T-helper 1 cell (primary cell): ENCODE measurements around the gene COX4I1.
"Not testable (repeated sequence)": the region's sequence is repeated elsewhere in the genome, so short reads cannot be mapped to it uniquely, and the experiment has no call there.

Experiments
- DNase-seq, 5 donors: peaks; one replicate each; pipeline ENCODE4 v3.0.0-alpha.2; 2012 to 2020

COX4I1 gene

DNA sequence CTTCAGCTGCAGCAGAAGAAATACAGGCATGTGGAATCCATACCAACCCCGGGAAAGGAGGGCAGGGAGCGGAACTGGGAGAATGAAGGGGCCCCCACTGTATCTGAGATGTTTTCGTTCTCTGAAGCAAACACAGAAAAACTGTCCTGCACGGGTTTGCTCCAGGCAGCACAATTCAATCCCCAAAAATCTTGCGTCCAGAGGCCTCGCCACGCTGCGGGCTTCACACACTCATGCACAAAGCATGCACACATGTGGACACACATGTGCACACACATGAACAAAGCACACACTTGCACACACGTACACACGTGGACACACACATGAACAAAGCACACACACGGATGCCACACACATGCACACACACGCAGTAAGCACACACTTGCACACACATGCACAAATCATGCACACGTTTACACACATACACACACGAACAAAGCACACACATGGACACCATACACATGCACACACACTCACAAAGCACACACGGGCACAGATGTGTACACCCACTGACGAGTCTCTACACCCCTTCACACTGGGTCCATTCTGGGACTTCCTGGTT lies 27.3 kb downstream of the COX4I1 start:
- no peak for DNase-seq

DNA sequence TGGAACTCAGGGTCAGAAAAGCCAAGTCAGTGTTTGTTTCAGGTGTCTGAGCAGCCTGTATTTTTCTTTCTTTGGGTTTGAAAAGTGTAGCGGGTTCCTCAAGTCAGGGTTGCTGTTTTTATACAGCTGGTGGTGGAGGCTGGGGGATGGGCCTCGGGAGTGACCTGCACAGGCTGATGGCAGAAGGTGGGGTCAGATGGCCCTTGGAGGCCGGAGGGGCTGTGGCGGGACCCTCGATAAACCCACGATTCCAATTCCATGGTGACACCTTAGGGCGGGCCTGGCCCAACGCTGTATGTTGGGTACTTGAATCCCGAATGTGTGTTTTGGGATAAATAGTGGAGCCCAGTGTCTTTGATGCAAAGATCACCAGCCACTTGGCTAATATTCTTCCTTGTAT lies 28.7 kb downstream of the COX4I1 start:
- DNase-seq = no peak

DNA sequence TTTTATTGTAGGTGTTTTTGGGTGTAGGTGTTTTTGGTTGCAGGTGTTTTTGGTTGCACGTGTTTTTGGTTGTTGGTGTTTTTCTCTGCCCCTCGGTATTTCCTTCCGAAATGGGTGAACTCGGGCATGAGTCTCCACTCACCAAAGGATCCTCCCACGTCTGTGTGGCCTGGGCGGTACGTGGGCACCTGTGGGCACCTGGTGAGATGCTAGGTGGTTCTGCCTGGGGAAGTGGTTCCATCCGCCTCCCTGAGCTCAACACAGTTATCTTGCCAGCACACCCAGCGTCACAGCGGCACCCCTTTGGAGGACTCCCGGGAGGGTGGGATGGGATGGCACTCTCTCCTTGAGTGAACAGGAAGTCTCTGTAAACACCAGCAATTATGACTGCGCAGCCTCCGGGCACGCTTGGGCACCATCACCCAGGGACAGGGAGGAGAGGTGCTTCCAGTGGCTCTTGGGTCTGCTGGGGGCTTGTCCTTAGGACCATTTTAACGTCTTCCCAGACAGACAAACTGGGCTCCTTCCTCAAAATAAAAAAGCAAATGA lies 29.8 kb downstream of the COX4I1 start:
- no peak for DNase-seq

DNA sequence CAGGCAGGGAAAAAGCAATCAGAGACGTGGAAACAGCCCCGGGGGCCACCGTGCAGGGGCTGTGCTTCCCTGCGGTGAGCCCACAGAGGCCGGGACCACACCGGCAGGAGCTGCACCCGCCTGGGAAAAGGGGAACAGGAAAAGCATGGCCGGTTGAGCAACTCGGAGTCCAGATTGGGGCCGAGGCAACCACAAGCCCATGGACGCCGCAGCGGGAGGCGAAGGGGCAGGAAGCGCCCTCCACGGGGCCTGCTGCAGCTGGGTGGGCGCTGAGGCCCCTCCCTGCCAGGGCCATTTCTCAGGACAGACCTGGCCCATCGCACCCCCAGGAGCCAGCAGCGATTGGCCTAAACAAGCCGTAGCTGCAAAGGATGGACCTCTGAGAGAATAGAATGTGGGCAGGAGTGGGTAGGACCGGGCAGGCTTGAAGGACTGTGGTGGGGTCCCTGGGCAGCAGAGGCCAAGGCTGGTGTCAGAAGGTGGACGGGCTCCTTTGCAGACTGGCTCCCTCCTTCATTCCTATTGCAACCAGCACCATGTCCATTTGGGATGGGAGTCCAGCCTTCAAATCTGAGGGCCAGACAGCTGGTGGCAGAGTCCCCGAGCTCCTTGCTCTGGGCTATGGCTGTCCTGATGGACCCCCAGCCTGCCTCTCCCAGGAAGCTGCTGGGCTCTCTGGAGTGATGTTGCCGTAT lies 30.4 kb downstream of the COX4I1 start:
- DNase-seq = no peak

DNA sequence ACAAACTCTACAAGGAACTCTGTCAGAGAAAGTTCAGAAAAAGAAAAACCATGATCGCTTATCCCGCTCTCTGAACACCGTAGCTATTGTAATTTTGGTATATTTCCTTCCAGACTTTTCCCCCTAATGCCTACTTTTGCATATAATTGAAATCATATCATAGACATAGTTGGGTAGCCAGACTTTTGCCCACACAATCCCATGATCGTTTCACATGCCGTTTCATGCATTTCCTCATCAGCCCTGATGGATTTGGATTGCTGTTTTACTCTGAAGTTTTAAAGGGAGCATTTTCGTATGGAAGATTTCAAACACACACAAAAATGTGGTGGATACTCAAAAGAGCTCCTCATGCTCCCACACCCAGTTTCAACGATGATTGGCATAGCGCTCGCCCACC lies 31.3 kb downstream of the COX4I1 start:
- DNase-seq = no peak

GRCh38 chr16:85832570-85833218 lies 33.2 kb downstream of the COX4I1 start:
- DNase-seq = no peak

DNA sequence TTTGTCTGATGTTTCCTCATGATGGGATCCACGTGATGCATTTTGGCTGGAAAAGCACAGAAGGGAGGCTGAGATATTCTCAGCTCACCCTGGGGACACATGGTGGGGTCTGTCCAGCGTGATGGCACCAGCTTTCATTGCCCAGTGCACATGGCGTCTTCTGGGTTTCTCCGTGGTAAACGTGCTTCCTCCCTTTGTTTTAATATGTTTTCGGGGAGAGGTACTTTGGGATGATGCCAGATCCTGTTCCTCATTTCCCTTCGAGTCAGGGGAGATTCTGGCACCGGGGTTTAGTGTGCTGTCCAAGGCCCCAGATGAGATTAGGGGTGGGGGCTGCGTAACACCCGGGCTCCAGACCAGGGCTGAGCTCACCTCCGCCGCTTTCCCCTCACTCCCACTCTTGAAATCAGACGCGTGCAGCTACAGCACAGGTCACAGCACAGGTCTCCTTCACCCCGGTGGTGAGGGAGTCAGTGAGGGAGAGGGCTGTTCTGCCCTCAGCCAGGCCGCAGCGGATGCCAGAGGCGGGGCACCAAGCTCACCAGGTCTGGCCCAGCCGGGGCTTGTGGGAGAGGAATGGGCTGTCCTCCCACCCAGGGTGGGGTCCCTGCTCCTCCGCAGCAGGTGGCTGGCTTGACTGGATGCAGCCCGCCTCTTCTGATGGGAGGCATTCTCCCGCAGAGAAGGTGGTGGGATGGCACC lies 33.9 kb downstream of the COX4I1 start:
- no peak for DNase-seq

- DNase-seq = no peak
Observed at GRCh38 chr16:85834741-85835140, 35.2 kb downstream of the COX4I1 start.

DNA sequence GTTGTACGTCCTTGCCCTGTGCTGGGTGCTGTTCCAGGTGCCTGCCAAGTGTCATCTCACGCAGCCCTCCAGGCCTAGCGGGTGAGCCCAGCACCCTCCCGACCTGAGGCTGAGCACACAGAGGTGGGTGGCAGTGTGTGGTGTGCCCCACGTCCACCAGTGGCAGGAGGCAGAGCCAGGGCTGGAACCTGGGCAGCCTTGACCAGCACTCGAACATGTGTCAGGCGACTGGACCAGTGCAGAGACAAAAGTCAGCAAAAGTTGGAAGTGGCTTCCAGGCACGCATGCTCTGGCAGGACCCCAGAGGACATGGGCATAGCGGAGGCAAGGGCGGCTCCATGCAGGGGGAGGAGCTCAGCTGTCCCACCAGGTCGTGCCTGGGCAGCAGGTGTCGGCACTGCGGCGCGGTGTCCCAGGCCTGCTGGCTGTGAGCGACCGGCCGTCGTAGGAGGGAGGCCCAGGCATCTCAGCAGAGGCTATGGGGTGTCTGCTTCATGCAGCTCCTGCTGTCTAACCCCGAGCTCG lies 35.8 kb downstream of the COX4I1 start:
- no peak for DNase-seq

DNA sequence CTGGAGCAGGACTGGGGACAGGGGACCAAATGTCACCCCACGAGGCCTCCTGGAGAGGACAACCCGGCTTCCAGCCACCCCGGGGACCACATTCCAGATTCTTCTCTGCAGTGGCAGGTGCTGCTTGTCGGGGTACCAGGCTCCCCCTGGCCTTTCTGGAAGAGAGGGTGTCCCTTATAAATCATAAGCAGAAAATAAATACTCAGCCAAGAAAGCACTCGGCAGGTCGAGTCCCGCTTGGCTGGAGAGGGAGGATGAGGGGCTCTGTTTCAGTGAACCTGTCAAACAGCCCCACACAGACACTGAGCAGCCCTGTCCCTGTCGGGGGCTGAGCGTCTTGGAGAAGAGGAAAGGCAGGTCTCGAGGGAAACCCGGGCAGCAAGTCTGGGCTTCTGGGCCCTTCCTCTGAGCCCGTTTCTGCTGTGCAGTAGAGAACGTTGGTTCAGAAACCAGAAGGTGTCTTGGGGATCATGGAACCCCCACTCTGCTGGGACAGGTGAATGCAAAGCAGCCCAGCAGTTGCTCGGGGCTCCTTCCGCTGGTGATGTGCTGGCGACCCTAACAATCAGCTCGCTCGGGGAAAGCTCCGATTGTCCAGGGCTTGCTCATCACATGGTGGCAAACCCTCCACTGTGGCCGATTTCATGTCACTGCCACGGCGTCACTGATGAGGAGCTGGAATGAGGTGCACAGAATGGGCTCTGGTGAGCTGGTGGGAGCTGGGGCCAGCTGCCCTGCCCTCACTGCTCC lies 36.6 kb downstream of the COX4I1 start:
- no peak for DNase-seq

- DNase-seq = no peak
Observed at GRCh38 chr16:85836706-85837582, 37.4 kb downstream of the COX4I1 start.

DNA sequence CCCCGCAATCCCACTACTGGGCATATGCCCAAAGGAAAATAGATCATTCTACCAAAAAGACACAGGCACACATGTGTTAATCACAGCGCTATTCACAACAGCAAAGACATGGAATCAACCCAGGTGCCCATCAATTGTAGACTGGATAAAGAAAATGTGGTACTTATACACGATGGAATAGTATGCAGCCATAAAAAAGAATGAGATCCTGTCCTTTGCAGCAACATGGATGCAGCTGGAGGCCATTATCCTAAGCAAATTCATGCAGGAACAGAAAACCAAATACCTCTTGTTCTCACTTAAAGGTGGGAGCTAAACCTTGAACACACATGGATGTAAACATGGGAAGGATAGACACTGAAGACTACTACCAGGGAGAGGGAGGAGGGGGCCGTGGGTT lies 38.2 kb downstream of the COX4I1 start:
- DNase-seq = not testable (repeated sequence)

- DNase-seq = no peak
Observed at GRCh38 chr16:85838381-85838780, 38.9 kb downstream of the COX4I1 start.

DNA sequence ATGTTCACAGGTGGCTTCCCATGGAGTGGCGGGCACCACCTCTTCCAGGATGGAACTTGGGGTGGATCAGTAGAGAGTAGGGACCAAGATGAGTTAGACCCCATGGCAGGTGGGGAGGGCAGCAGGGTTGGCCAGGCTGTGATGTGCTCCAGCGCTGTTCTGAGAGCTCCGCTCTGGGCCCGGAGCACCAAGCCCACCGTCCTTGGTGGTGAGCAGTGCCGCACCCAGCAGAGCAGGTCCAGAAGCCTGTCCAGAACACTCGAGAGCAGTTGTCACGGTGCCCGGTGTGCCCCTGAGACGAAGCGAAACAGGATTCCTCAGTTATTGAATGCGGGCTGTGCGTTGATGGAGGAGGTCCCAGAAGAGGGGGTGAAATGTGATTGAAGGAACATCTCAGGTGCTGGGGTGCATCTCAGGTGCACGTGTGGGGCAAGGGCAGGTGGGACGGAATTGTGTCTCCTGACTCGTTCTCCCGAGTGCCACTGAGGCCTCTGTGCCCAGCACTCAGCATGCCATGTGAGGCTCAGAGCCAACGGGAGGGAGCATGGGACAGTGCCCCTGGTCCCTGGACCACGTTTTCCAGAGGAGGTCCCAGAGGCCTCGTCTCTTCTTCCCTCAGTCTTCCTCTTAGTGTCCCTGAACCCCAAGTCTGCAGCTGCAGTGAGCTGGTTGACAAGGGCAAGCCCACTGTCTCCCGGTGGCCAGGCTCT lies 39.5 kb downstream of the COX4I1 start:
- no peak for DNase-seq

DNA sequence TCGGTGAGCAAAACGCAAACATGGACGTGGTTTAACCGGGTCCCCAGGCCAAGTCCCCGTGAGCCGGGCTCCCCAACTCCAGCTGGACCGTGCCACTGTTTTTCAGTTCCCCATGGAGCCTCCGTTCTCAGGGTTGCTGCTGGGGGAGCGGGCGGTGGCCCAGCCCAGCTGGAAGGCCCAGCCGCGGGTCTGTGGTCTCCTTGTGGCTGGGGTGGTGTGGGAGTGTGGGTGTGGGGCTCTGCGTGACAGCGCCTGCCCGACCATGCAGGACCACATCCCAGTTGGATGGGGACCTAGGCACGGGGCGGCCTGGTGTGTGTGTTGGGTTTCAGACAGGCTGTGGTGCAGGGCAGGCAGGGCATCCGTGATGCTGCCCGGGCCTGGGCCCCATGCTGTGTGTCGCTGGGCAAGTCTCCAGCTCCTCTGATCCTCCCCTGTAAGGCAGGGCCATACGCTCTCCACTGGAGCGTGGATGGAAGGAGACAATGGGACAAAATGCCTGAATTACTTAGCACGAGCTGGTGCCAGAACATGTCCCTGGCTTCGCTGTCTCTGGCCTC lies 40.3 kb downstream of the COX4I1 start:
- DNase-seq = no peak

DNA sequence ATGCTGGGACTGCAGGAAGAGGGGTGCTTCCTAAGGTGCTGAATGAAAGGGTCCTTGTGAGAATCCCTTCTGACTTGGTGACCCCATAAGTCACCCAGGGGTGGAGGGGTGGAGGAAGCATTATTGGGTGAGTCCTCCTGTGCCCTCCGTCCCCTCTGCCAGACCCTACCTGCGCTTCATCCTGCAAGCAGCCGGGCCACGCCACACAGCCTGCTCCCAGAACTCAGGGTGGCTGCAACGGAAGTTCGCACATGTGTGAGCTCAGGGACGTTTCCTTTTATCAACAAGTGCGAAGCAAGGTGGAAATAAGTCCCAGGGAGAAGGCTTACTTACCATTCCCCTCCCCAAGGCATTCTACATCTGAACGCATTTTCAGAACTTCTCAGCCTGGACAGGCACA lies 40.9 kb downstream of the COX4I1 start:
- DNase-seq = no peak

DNA sequence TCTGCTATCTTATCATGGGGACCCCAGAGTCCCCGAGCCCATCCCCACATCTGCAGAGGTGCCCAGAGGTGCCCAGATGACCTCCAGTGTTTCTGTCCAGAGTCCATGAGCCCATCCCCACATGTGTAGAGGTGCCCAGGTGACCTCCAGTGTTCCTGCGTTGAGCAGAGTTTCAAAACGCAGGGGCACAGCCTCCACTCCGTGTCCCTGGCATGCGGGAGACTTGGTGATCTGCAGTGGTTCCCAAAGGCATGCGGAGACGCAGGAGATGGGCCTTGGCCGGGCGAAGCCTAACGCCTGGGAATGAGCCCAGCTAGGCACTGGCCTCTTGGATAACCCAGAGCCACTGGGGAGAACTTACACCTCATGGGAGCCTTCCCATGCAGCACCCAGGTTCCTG lies 41.3 kb downstream of the COX4I1 start:
- DNase-seq = no peak

- DNase-seq = no peak
Observed at GRCh38 chr16:85842435-85842834, 42.9 kb downstream of the COX4I1 start.

- DNase-seq = no peak
Observed at GRCh38 chr16:85842848-85843247, 43.4 kb downstream of the COX4I1 start.

DNA sequence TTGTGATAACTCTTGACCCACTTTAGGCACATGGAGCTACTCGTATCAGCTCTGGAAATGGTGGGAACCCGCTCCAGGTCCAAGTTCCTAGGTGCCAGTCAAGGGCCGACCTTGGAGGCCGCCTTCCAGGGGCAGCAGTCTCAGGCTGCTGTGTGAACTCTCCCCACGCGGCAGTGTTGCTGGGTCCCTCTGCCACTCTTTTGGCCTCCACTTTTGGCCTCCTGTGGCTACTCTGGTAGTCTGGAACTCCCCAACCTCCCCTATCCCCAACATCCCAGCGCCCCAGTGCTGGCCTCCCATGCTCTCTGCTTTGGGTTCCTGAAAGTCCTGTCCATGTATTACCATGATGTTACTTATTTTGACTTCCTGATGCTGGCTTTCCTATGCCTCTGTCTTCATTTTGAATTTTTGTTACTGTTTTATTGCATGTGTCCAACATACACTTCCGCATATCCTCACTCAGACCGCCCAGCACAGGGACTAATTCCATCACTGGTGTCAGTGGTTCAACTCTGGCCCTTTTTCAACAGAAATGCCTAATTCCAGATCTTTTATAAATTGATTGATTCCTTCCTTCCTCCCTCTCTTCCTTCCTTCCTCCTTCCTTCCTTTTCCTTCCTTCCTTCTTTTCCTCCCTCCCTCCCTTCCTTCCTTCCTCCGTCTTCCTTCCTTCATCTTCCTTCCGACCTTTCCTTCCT lies 44.1 kb downstream of the COX4I1 start:
- no peak for DNase-seq
